ENCODE measurements around the gene NADSYN1. TPM values are rescaled to one million over a fixed set of nuclear protein-coding genes. Genes with fewer than 3 reads are reported as not detected.

Gene NADSYN1
- total RNA-seq, 1 experiment from 2014 or later = 45.1 TPM

- TF ChIP-seq TCF7 (CRISPR knock-in tag; IDR thresholded peaks at IDR 0.05; ENCODE audit: low read depth) (no peak), IRF2 (CRISPR knock-in tag; IDR thresholded peaks at IDR 0.05; ENCODE audit: borderline replicate concordance, low read depth) (no peak), ZNF317 (CRISPR knock-in tag; IDR thresholded peaks at IDR 0.05; ENCODE audit: borderline replicate concordance, low read depth) (no peak)
Observed at GRCh38 chr11:71450507-71450906, 2.5 kb upstream of the NADSYN1 start (continued).

- peaks cover 24% of the 10 kb centered on the region for H3K36me3 Mint-ChIP-seq
- no peak for ATAC-seq
- peaks cover 4% of the 10 kb centered on the region for H3K9me3 Mint-ChIP-seq
- peak overlapping the region; percentile 69 for H3K27ac Mint-ChIP-seq
- peak overlapping the region; percentile 7; the same call in 1 of the 2 replicates for H3K4me3 Mint-ChIP-seq
- ChIA-PET CTCF (interaction anchor here (2.9 kb wide), 1 partner anchor 112 kb away, joined by 16 read pairs; no protein-coding TSS in a partner anchor), POLR2A (no interaction called here)
- no peaks in the 10 kb centered on the region for H3K27me3 Mint-ChIP-seq (ENCODE audit: low read depth)
- TF ChIP-seq ZNF416 (CRISPR knock-in tag; IDR thresholded peaks at IDR 0.05) (no peak), TP53 (CRISPR knock-in tag; IDR thresholded peaks at IDR 0.05) (no peak), ZBTB21 (CRISPR knock-in tag; IDR thresholded peaks at IDR 0.05; ENCODE audit: borderline replicate concordance) (no peak), EMX1 (CRISPR knock-in tag; IDR thresholded peaks at IDR 0.05) (no peak), ERG (CRISPR knock-in tag; IDR thresholded peaks at IDR 0.05) (no peak), ZNF671 (CRISPR knock-in tag; IDR thresholded peaks at IDR 0.05) (no peak), HMGA2 (CRISPR knock-in tag; IDR thresholded peaks at IDR 0.05) (no peak), ZNF532 (CRISPR knock-in tag; IDR thresholded peaks at IDR 0.05; ENCODE audit: borderline replicate concordance) (no peak), MAX (CRISPR knock-in tag; IDR thresholded peaks at IDR 0.05) (no peak), ESRRA (CRISPR knock-in tag; IDR thresholded peaks at IDR 0.05; ENCODE audit: borderline replicate concordance) (no peak), HMGXB4 (CRISPR knock-in tag; IDR thresholded peaks at IDR 0.05) (no peak), RELA (CRISPR knock-in tag; IDR thresholded peaks at IDR 0.05; ENCODE audit: borderline replicate concordance) (no peak), GTF2I (CRISPR knock-in tag; conservative IDR thresholded peaks at IDR 0.05) (no peak)
- TF ChIP-seq, protein P1, sequence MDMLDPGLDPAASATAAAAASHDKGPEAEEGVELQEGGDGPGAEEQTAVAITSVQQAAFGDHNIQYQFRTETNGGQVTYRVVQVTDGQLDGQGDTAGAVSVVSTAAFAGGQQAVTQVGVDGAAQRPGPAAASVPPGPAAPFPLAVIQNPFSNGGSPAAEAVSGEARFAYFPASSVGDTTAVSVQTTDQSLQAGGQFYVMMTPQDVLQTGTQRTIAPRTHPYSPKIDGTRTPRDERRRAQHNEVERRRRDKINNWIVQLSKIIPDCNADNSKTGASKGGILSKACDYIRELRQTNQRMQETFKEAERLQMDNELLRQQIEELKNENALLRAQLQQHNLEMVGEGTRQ (CRISPR knock-in tag; IDR thresholded peaks at IDR 0.05) = no peak
- TF ChIP-seq, protein P2, sequence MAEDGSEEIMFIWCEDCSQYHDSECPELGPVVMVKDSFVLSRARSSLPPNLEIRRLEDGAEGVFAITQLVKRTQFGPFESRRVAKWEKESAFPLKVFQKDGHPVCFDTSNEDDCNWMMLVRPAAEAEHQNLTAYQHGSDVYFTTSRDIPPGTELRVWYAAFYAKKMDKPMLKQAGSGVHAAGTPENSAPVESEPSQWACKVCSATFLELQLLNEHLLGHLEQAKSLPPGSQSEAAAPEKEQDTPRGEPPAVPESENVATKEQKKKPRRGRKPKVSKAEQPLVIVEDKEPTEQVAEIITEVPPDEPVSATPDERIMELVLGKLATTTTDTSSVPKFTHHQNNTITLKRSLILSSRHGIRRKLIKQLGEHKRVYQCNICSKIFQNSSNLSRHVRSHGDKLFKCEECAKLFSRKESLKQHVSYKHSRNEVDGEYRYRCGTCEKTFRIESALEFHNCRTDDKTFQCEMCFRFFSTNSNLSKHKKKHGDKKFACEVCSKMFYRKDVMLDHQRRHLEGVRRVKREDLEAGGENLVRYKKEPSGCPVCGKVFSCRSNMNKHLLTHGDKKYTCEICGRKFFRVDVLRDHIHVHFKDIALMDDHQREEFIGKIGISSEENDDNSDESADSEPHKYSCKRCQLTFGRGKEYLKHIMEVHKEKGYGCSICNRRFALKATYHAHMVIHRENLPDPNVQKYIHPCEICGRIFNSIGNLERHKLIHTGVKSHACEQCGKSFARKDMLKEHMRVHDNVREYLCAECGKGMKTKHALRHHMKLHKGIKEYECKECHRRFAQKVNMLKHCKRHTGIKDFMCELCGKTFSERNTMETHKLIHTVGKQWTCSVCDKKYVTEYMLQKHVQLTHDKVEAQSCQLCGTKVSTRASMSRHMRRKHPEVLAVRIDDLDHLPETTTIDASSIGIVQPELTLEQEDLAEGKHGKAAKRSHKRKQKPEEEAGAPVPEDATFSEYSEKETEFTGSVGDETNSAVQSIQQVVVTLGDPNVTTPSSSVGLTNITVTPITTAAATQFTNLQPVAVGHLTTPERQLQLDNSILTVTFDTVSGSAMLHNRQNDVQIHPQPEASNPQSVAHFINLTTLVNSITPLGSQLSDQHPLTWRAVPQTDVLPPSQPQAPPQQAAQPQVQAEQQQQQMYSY (CRISPR knock-in tag; IDR thresholded peaks at IDR 0.05) = no peak
- TF ChIP-seq, protein P3, sequence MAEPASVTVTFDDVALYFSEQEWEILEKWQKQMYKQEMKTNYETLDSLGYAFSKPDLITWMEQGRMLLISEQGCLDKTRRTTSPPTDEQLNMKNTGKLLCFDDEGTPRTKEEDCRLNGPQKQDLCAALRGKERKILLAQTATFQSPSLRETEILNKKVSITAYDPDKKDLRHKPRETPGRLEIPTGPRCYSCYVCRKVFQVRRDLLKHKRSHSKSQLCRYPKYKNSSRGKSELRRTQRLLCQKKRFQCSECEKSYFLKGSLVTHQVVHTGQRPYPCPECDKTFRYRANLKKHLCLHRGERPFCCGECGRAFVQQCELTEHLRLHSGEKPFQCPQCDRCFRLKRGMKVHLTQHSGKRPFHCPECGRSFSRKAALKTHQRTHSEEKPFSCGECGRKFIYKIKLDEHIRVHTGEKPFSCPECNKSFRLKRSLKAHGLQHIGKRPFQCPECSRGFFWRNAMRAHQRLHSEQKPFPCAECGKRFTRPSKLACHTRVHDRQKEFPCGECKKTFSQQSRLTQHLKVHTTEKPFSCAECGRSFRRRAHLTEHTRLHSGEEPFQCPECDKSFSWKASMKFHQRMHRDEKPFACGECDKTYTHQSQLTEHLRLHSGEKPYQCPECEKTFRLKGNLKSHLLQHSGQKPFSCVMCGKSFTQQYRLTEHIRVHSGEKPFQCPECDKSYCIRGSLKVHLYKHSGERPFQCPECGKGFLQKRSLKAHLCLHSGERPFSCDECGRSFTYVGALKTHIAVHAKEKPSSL (CRISPR knock-in tag; conservative IDR thresholded peaks at IDR 0.05) = no peak
- TF ChIP-seq, protein P4, sequence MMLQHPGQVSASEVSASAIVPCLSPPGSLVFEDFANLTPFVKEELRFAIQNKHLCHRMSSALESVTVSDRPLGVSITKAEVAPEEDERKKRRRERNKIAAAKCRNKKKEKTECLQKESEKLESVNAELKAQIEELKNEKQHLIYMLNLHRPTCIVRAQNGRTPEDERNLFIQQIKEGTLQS (CRISPR knock-in tag; conservative IDR thresholded peaks at IDR 0.05) = no peak
- no peak for DNase-seq (ENCODE audit: low spot score)
- peaks cover 51% of the 10 kb centered on the region for H3K4me1 Mint-ChIP-seq
Observed at GRCh38 chr11:71450939-71451338, 2.1 kb upstream of the NADSYN1 start.

Data from WTC11 (cell line).